SW 1271 (cell line): ENCODE data around the gene KCNG2.

Experiments
- DNase-seq, 2 experiments: peaks; one replicate each; lab custom pipeline; 2025; lab: John Stamatoyannopoulos, UW

The KCNG2 gene

DNA sequence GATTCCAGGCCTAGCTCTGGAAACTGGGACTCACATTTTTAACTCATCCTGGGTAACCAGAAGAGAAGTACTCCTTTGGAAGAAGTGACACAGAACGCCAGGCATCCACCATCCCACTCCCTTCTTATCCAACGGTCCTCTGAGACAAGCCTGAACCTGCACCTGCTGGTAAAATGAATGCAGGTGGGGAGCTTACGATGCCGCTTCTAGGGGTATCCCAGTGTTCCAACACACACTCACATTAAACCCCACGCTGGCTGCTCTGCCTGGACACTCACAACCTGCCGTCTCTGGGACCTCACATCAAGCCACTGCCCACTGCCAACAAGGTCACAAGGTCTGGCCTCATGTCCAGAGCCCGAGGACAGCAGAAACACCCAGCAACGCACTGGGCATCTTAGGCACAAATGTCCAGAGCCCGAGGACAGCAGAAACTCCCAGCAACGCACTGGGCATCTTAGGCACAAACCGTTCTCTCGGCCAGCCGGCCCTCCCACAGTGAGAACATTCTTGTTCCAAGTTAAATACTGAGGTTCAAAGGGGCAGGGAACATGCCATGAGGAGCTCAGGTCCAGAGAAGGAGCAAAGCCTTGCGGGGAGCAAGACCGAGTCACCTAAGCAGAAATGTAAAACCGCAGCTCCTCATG, 143.9 kb downstream of the KCNG2 start:
- no peak for DNase-seq

DNA sequence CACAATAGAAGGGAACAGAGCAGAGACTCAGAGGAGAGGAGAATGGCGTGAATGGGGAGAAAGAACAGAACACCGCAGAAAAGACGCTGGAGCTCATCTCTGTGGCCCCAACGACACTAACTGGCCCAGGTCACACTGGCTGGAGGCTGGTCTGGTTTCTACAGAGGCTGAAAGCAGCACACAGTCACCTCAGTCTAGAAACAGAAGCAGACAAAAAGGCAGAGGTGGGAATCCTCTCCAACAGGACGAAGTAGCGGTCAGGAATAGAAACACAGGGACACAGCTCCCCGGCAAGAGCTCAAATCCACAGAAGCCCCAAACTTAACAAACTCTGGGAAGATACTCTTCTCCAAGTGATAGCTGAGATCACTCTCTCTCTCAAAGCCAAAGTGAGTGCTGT, 144.5 kb downstream of the KCNG2 start:
- DNase-seq: no peak

GRCh38 chr18:79942786-79943607, 145.3 kb downstream of the KCNG2 start:
- no peak for DNase-seq

GRCh38 chr18:79943608-79944125, 145.9 kb downstream of the KCNG2 start:
- DNase-seq: no peak

DNA sequence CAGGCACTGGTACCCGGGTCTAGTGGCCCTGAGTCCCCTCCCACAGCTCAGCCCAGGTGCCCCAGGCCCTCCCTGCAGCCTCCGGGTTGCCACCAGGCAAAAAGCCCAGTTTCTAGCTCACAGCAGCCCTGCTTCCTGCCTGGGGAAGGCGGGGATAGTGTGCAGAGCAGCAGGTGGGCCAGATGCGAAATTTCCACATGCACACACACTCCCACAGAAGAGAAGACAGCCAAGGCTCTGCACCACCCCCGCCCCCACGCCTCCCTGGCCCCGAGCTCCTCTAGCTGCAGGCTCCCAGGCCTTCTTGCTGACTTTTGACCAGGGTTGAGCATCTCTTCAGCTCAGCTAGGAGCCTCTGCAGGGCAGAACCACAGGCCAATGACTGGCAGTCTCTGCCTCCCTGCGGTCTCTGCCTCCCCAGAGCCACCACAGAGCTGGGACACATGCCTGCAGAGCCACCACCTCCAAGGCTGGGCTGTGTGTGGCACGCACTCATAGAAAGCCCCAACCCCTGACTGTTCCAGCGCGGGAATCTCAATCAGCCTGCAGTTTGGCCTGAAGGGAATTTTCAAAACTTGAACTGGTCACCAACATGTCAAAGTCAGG, 146.5 kb downstream of the KCNG2 start:
- DNase-seq: no peak

DNA sequence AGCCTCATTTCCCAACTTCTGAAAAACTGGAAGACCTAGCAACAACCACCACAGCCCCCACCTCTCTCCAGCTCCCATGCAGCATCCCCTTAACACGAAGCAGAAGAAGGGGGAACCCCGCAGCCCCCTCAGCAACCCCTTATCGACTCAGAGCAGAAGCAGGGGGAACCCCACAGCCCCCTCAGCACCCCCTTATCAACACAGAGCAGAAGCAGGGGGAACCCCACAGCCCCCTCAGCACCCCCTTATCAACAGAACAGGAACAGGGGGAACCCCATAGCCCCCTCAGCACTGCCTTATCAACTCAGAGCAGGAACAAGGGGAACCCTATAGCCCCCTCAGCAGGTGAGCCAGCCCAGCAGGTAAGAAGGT, 147.0 kb downstream of the KCNG2 start:
- DNase-seq: no peak

DNA sequence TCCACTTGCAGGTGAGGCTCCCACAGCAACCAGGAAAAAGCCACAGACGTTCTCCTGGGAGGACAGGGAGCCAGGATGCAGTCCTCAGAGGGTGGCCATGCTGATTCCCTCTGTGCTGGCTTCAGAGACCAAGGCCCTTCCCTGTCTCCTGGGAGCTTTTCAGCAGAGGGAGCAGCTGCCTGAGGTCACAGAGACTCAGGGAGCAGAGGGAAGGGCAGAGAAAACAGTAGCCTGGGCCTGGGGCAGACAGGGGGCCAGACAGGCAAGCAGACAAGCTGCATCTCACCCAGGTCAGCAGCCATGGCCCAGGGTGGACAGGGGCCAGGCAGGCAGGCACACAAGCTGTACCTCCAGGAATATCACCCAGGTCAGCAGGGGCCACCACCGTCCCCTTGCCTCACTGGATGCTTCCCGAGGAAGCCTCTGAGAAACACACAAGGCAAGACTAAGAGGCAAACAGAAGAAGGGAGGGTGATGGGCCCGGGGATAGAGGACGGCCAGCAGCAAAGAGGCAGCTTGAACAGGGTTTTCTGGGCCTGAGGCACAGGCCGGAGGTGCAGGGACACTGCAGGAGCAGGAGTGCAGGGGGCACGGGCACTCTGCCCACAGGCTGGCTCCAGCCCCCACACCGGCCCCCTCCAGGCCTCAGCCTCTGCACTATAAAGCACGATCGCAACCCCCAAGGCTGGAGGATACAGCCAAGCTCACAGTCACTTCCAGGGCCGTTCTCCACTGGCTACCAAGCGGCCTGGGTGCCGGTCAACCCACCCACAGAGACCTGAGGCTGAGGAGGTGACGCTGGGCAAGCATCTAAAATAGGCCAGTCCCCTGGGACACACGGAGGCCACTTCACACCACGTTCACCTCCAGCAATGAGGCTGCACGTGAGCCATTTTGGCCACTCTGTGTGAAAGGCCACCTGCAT, 147.6 kb downstream of the KCNG2 start:
- no peak for DNase-seq

DNA sequence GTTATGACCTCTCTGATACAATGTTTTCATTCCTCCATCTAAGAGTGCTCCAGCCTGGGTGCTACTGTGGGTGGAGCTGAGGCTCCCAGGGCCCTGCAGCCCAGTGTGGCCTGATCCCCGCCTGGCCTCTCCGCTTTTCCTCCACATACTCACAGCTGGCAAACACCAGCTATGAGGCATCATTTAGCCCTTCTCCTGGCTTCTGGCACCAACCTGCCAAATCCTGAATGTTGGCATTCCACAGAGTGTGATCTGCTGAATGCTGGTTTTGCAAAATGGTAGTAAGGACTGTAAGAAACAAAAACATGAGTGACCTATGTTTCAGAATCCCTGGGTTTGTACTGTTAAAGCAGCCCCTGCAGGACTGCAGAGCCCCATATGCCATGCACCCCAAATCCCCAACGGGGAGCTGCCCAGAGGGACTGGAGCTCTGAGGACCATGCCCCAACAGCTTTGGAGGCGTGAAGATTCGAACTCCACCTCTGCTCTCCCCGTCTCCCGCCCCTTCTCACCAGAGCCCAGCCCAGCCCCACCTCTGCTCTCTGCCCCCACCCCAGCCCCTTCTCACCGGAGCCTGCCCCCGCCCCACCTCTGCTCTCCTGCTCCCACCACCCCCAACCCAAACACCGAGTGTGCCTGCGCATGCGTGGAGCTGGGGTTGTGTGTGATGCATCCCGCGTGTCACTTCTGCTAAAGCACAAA, 149.5 kb downstream of the KCNG2 start:
- DNase-seq: no peak

GRCh38 chr18:79947881-79948610, 150.3 kb downstream of the KCNG2 start:
- no peak for DNase-seq

GRCh38 chr18:79948719-79949411, 151.1 kb downstream of the KCNG2 start:
- DNase-seq: no peak
